NB4 (cell line): ENCODE results near the gene RNASE7.

Source experiments
- DNase-seq: peaks from one replicate; pipeline ENCODE4 v3.0.0; 2010; ENCODE audit warnings: low read depth
- H3K4me3 ChIP-seq: one replicate; pipeline ENCODE4 v1.5.1; 2011; ENCODE audit warnings: mild to moderate bottlenecking, low read depth, low read length, moderate library complexity
- MYC ChIP-seq: IDR thresholded peaks from 2 replicates; pipeline ENCODE4 v1.6.1; 2011; ENCODE audit warnings: low read depth, low read length
- POLR2A ChIP-seq: IDR thresholded peaks from 2 replicates; pipeline ENCODE4 v1.6.1; 2011; ENCODE audit warnings: mild to moderate bottlenecking; ENCODE audit not compliant: insufficient read length; ENCODE audit errors: extremely low read depth
- TF ChIP-seq, protein P1 (sequence below): IDR thresholded peaks from 2 replicates; pipeline ENCODE4 v1.6.1; 2011; ENCODE audit warnings: low read depth, low read length
- TF ChIP-seq, protein P2 (sequence below): IDR thresholded peaks from one replicate; pipeline ENCODE4 v1.5.1; 2012; ENCODE audit warnings: low read depth, low read length

The RNASE7 gene

DNA sequence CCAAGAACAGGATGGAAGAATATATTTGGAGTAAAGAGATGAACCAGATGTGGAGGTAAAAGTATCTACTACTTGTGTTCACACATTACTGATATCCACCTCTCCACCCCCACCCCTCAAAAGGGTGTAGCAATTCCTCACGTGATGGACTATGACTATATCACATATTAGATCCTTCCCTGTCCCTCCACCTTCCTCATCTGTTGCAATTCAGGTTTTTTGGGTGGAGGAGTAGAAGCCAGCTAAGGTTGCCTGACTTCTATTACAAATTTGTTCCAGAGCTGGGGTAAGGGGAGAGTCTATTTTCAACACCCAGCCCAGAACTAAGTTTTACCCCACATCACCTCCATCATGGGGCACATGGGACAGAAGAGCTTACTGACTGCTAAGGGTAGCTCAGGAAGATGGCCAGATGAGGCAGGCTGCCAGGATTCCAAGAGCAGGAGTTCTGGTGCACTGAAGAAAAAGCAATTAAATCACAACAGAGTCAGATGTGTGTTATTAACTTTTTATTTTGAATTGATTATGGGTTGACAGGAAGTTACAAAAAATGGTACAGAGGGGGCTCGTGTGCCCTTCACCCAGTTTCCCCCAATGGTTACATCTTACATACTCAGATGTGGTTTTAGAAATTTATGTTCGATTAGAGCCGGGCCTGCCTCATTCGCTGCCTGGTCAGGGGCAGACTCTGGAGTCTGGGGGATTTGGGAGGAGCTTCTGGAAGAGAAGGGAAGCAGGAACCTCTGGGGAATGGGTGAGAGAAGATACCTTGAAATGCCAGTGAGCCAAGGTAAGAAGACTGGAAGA is 9.6 kb upstream of the RNASE7 start:
- TF ChIP-seq, protein P1, sequence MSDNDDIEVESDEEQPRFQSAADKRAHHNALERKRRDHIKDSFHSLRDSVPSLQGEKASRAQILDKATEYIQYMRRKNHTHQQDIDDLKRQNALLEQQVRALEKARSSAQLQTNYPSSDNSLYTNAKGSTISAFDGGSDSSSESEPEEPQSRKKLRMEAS: no peak
- TF ChIP-seq MYC (no peak), POLR2A (no peak)
- TF ChIP-seq, protein P2, sequence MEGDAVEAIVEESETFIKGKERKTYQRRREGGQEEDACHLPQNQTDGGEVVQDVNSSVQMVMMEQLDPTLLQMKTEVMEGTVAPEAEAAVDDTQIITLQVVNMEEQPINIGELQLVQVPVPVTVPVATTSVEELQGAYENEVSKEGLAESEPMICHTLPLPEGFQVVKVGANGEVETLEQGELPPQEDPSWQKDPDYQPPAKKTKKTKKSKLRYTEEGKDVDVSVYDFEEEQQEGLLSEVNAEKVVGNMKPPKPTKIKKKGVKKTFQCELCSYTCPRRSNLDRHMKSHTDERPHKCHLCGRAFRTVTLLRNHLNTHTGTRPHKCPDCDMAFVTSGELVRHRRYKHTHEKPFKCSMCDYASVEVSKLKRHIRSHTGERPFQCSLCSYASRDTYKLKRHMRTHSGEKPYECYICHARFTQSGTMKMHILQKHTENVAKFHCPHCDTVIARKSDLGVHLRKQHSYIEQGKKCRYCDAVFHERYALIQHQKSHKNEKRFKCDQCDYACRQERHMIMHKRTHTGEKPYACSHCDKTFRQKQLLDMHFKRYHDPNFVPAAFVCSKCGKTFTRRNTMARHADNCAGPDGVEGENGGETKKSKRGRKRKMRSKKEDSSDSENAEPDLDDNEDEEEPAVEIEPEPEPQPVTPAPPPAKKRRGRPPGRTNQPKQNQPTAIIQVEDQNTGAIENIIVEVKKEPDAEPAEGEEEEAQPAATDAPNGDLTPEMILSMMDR: no peak
- H3K4me3 ChIP-seq: no peak overlapping the region
- no peak for DNase-seq

DNA sequence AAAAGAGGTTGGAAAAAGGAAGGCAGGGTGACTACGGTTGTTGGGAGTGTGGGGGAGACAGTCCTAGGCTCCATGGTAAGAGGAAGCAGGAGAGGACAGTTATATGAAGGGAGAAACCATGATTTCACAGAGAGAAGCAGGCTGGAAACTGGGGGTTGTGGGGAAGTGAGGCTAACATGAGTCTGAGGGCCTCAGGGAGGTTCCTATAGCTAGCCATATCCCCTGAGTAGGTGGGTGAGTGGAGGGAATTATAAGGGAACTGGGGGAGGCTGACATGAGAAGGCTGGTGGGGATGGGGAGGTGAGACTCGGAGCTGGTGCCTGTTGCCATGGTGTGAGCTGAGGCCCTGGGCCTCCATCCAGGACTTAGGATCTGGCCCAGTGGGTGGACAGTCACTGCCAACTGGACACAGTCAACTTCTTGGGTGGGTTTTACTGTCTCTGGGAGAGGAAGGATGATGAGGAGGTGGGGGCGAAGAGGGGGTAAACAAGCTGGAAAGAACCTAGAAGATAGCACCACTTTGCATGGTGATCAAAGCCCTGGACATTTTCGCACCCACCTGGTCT is 8.9 kb upstream of the RNASE7 start:
- DNase-seq: no peak
- no peak overlapping the region for H3K4me3 ChIP-seq
- TF ChIP-seq MYC: no peak
- TF ChIP-seq, protein P1: no peak
- TF ChIP-seq, protein P2: no peak
- TF ChIP-seq POLR2A: no peak

DNA sequence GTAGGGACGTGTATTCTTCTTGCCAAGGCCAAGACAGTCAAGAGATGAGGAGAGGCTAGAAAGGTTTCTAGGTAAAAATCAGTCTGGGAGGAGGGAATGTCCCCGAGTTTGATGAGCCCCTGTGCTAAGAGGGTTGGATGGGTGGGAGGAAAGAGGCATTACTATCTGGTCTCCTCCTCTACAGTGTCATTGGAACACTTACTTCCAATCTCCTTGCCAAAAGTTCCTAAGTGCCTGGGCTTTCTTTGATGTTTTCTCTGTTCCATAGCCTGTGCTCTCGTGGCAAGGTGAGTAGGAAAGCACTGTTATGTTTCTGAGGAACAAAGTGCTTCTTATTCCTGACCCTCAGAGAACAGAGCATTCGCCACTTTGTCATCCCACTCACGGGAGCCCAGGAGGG is 7.5 kb upstream of the RNASE7 start, which contains the start of gene RNASE13:
Gene RNASE13, minus strand, starts transcription at position 101 of the 400 bp plus-strand sequence. CDS start 519 bp downstream, outside the sequence.
- TF ChIP-seq MYC (no peak), POLR2A (no peak)
- TF ChIP-seq, protein P1: no peak
- TF ChIP-seq, protein P2: no peak
- no peak for DNase-seq
- no peak within 1 kb of the TSS for H3K4me3 ChIP-seq

DNA sequence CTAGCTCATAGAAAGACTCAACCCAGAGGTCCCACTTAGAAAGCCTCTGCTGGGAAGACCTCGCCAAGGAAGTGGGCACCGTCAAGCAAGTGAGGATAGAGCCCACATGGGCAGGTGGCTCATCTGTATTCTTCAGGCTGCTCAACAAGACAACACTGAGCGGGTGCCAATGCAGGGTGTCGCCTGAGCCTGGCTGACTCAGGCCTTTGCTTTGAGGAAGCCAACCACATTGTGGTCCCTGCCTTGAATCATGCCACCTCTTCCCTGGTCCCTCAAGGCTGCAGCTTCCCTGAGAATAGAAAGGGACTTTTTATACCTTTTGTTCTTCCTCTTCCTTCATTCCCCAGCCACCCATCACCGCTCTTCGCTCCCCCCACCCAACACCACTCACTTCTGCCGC is 5.4 kb upstream of the RNASE7 start:
- no peak overlapping the region for H3K4me3 ChIP-seq
- DNase-seq: no peak
- TF ChIP-seq, protein P1: no peak
- TF ChIP-seq, protein P2: no peak
- TF ChIP-seq MYC (no peak), POLR2A (no peak)

DNA sequence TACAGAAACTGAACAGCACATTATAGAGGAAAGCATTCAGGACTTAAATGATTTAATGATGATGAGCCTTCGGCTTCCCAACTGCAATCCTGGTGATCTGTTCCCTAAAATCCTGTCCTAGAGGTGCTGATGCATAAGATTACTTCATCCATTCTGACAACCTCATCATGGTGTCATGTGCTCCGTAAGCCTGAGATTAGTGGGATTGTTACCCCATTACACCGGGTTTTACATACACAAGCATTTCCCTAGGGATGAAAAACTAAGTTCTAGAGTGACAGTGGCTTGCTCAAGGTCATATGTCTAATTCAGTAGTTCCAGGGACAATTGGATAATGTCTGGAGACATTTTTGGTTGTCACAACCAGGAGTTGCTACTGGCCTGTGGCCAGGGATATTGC is 5.0 kb upstream of the RNASE7 start:
- H3K4me3 ChIP-seq: no peak overlapping the region
- DNase-seq: no peak
- TF ChIP-seq, protein P1: no peak
- TF ChIP-seq, protein P2: no peak
- TF ChIP-seq MYC (no peak), POLR2A (no peak)
